Endodermal cell (in vitro differentiated cells): ENCODE results near the gene FOXD3. TPM values are rescaled to one million over a fixed set of nuclear protein-coding genes. Genes with fewer than 3 reads are reported as not detected.
A peak's percentile ranks its signal among the peaks of the same experiment; 100 is the strongest.

Experiments
- DNase-seq: peaks from one replicate; pipeline ENCODE4 v3.0.0-alpha.2; 2017
- H3K27ac ChIP-seq: 2 replicates; pipeline ENCODE4 v1.5.1; 2013; ENCODE audit warnings: mild to moderate bottlenecking, low read depth, low read length, moderate library complexity
- H3K27me3 ChIP-seq: 2 replicates; pipeline ENCODE4 v1.6.1; 2013; ENCODE audit warnings: mild to moderate bottlenecking, low read length, moderate library complexity; ENCODE audit not compliant: insufficient read depth, control insufficient read depth, poor library complexity, severe bottlenecking
- H3K36me3 ChIP-seq: 2 replicates; pipeline ENCODE4 v1.7.0; 2013; ENCODE audit warnings: mild to moderate bottlenecking, low read length, moderate library complexity; ENCODE audit not compliant: control insufficient read depth, insufficient read depth
- H3K4me1 ChIP-seq: one replicate; pipeline ENCODE4 v1.7.0; 2013; ENCODE audit warnings: low read length; ENCODE audit not compliant: control insufficient read depth, insufficient read depth
- H3K4me3 ChIP-seq: 2 replicates; pipeline ENCODE4 v1.5.1; 2013; ENCODE audit warnings: mild to moderate bottlenecking, low read length, moderate library complexity
- H3K9ac ChIP-seq: 2 replicates; pipeline ENCODE4 v1.6.1; 2013; ENCODE audit warnings: mild to moderate bottlenecking, low read length, moderate library complexity; ENCODE audit not compliant: poor library complexity, severe bottlenecking; ENCODE audit errors: extremely low read depth
- H3K9me3 ChIP-seq: 2 replicates; pipeline ENCODE4 v1.6.1; 2013; ENCODE audit warnings: mild to moderate bottlenecking, low read length, moderate library complexity; ENCODE audit not compliant: control insufficient read depth
- H3K27ac Mint-ChIP-seq: 2 replicates; pipeline ENCODE4 v1.8.0; 2020; ENCODE audit warnings: mixed read lengths
- H3K27me3 Mint-ChIP-seq: 2 replicates; pipeline ENCODE4 v1.8.0; 2021; ENCODE audit warnings: mild to moderate bottlenecking, mixed read lengths; ENCODE audit not compliant: insufficient read depth
- H3K36me3 Mint-ChIP-seq: 2 replicates; pipeline ENCODE4 v1.8.0; 2020; ENCODE audit warnings: low read depth, mixed read lengths
- H3K4me1 Mint-ChIP-seq: 2 replicates; pipeline ENCODE4 v1.8.0; 2020; ENCODE audit warnings: mixed read lengths
- H3K4me3 Mint-ChIP-seq: 2 replicates; pipeline ENCODE4 v1.8.0; 2020; ENCODE audit warnings: mild to moderate bottlenecking, moderate library complexity, mixed read lengths
- H3K9me3 Mint-ChIP-seq: 2 replicates; pipeline ENCODE4 v1.8.0; 2020; ENCODE audit warnings: mild to moderate bottlenecking, mixed read lengths
- WGBS, 2 experiments: methylation state at CpG; one replicate each; pipeline versions ENCODE4 v1.1.5 to v1.1.7; 2013; ENCODE audit warnings: missing lambda C conversion rate in 2 of 2, mixed read lengths in 1 of 2; ENCODE audit not compliant: insufficient coverage in 1 of 2, insufficient read length in 1 of 2; 5-methylcytosine and 5-hydroxymethylcytosine counted together
- total RNA-seq, 2 donors: library from RNA; stranded (reverse); fragmentation: NEBNext Ultra II Directional in 1 of 2; extraction: Animal tissue kit (Norgen Biotek cat#: 25700) in 1 of 2; gene quantifications; 2 replicates in 1 of 2; 3 replicates in 1 of 2; pipeline ENCODE4 v1.2.1, GENCODE V29; 2021
- TF ChIP-seq, protein P1 (sequence below): fragments of 200-600 bp; sonication (generic); conservative IDR thresholded peaks from 2 replicates; pipeline ENCODE4 v1.5.0; 2021; ENCODE audit warnings: antibody characterized with exemption, mild to moderate bottlenecking

FOXD3 gene
- total RNA-seq, 2 donors from 2014 or later: 0.49 to 14.0 TPM

GRCh38 chr1:63318201-63318979, 4.0 kb upstream of the FOXD3 start:
- TF ChIP-seq, protein P1, sequence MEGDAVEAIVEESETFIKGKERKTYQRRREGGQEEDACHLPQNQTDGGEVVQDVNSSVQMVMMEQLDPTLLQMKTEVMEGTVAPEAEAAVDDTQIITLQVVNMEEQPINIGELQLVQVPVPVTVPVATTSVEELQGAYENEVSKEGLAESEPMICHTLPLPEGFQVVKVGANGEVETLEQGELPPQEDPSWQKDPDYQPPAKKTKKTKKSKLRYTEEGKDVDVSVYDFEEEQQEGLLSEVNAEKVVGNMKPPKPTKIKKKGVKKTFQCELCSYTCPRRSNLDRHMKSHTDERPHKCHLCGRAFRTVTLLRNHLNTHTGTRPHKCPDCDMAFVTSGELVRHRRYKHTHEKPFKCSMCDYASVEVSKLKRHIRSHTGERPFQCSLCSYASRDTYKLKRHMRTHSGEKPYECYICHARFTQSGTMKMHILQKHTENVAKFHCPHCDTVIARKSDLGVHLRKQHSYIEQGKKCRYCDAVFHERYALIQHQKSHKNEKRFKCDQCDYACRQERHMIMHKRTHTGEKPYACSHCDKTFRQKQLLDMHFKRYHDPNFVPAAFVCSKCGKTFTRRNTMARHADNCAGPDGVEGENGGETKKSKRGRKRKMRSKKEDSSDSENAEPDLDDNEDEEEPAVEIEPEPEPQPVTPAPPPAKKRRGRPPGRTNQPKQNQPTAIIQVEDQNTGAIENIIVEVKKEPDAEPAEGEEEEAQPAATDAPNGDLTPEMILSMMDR: no peak
- Histone ChIP-seq H3K36me3 (no peaks in the 10 kb centered on the region), H3K4me1 (peaks cover 5% of the 10 kb centered on the region), H3K9me3 (no peaks in the 10 kb centered on the region), H3K27ac (no peak overlapping the region), H3K4me3 (peak overlapping the region; percentile 72), H3K27me3 (peaks cover 78% of the 10 kb centered on the region), H3K9ac (no peak overlapping the region)
- Mint-ChIP-seq H3K27ac (no peak overlapping the region), H3K9me3 (no peaks in the 10 kb centered on the region), H3K36me3 (no peaks in the 10 kb centered on the region), H3K4me1 (peaks cover 23% of the 10 kb centered on the region), H3K4me3 (peak overlapping the region; percentile 52), H3K27me3 (peaks cover 75% of the 10 kb centered on the region)
- DNase-seq: peak; percentile 57
- WGBS, 2 experiments: 44 to 86% methylated on average over 14 to 28 of the region's 28 CpGs

GRCh38 chr1:63319046-63320021, 3.0 kb upstream of the FOXD3 start:
- Histone ChIP-seq H3K27me3 (peaks cover 88% of the 10 kb centered on the region), H3K4me3 (peak overlapping the region; percentile 54), H3K9ac (no peak overlapping the region), H3K27ac (no peak overlapping the region), H3K4me1 (peaks cover 5% of the 10 kb centered on the region), H3K36me3 (no peaks in the 10 kb centered on the region), H3K9me3 (no peaks in the 10 kb centered on the region)
- H3K9me3 Mint-ChIP-seq: no peaks in the 10 kb centered on the region
- no peaks in the 10 kb centered on the region for H3K36me3 Mint-ChIP-seq
- DNase-seq: peak; percentile 81
- TF ChIP-seq, protein P1: no peak
- peak overlapping the region; percentile 74 for H3K4me3 Mint-ChIP-seq
- 7 to 12% methylated on average over 49 to 60 of the region's 60 CpGs for WGBS, 2 experiments
- peaks cover 76% of the 10 kb centered on the region for H3K27me3 Mint-ChIP-seq
- H3K27ac Mint-ChIP-seq: no peak overlapping the region
- H3K4me1 Mint-ChIP-seq: peaks cover 23% of the 10 kb centered on the region

DNA sequence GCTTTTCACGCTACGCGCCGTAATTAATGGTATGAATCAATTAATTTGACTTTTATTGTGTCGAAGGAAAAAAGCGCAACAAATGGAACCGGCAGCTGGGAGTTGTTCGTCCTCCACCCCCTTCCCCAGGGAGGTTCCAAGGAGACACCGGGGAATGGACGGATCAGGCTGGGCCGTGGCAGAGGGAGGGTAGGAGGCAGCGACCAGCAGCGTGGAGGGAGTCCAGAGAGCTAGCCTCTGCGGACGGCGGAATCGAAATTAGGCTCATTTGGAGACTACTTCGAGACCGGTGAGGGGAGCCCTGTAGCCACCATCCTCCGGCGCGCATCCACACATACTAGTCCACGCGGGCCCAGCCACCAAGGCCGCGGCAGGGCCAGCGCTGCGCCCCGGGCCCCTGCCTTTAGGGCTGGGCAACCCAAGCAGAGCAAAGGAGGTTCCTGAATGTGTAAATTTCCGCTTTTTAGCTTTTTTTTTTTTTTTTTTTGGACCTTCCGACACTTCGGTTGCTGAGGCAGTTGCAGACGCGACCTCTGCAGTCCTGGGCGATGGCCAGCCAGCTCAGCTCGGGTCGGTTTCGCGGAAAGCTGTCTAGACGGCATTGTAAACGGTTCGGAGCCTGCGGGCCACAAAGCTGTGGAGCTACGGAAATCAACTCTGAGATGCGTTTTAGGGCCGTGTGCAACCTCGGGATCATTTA, 2.2 kb upstream of the FOXD3 start:
- Histone ChIP-seq H3K36me3 (no peaks in the 10 kb centered on the region), H3K9ac (no peak overlapping the region), H3K9me3 (no peaks in the 10 kb centered on the region), H3K27ac (no peak overlapping the region), H3K4me3 (no peak overlapping the region), H3K27me3 (peaks cover 96% of the 10 kb centered on the region), H3K4me1 (peaks cover 5% of the 10 kb centered on the region)
- peak; percentile 78 for DNase-seq
- no peak overlapping the region for H3K27ac Mint-ChIP-seq
- peaks cover 79% of the 10 kb centered on the region for H3K27me3 Mint-ChIP-seq
- WGBS, 2 experiments: 3 to 6% methylated on average over 11 to 47 of the region's 47 CpGs
- H3K4me3 Mint-ChIP-seq: peak overlapping the region; percentile 74
- H3K9me3 Mint-ChIP-seq: no peaks in the 10 kb centered on the region
- no peaks in the 10 kb centered on the region for H3K36me3 Mint-ChIP-seq
- peaks cover 23% of the 10 kb centered on the region for H3K4me1 Mint-ChIP-seq
- TF ChIP-seq, protein P1: no peak
